Lower leg skin (tissue), 3 donors: ENCODE results near the gene ATOX1.

Experiments
- POLR2A ChIP-seq, 2 donors: fragments of 450-650 bp; IDR thresholded peaks; one replicate each; pipeline ENCODE4 v1.6.1; 2016 to 2017; ENCODE audit warnings: antibody characterized with exemption in 2 of 2, mild to moderate bottlenecking in 1 of 2, moderate library complexity in 1 of 2
- TF ChIP-seq, protein P1 (sequence below), 3 donors: fragments of 450-650 bp; IDR thresholded peaks; one replicate each; pipeline ENCODE4 v1.5.1; 2016; ENCODE audit warnings: antibody characterized with exemption in 3 of 3, mild to moderate bottlenecking in 3 of 3, moderate library complexity in 2 of 3

DNA sequence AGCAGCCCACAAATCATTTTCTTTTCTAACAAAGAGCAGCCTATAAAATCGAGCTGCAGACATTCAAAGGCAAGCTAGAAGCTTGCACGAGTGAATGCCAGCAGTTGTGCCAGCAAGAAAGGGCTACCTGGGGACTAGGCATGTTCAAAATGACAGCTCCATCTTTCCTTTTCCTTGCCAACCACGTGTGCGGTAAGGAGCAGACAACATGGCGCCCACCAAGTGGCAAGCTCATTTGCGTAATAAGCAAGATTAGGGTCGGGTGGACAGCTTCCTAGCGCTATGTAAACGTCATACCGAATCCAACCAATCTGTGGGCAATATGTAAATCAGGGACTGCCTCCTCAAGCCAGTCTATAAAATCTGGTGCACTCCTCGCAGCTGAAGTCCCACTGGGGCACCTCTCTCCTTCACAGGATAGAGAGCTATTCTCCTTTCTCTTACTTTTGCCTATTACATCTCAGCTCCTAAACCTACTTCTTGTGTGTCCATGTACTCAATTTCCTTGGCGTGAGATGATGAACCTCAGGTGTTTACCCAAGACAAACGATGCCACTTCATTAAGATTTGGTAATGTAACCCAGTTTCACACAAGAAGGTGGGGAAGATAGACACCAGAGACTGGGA, 49.2 kb downstream of the ATOX1 start:
- TF ChIP-seq, protein P1, sequence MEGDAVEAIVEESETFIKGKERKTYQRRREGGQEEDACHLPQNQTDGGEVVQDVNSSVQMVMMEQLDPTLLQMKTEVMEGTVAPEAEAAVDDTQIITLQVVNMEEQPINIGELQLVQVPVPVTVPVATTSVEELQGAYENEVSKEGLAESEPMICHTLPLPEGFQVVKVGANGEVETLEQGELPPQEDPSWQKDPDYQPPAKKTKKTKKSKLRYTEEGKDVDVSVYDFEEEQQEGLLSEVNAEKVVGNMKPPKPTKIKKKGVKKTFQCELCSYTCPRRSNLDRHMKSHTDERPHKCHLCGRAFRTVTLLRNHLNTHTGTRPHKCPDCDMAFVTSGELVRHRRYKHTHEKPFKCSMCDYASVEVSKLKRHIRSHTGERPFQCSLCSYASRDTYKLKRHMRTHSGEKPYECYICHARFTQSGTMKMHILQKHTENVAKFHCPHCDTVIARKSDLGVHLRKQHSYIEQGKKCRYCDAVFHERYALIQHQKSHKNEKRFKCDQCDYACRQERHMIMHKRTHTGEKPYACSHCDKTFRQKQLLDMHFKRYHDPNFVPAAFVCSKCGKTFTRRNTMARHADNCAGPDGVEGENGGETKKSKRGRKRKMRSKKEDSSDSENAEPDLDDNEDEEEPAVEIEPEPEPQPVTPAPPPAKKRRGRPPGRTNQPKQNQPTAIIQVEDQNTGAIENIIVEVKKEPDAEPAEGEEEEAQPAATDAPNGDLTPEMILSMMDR (IDR thresholded peaks at IDR 0.05) = no peak
- TF ChIP-seq POLR2A (IDR thresholded peaks at IDR 0.05) = no peak
